ENCODE data around the gene NGB. TPM values are rescaled to one million over a fixed set of nuclear protein-coding genes. Genes with fewer than 3 reads are reported as not detected.
"Not testable (repeated sequence)": the region's sequence is repeated elsewhere in the genome, so short reads cannot be mapped to it uniquely, and the experiment has no call there.

Gene NGB
- total RNA-seq, 1 donor from 2014 or later: not detected

GRCh38 chr14:77284066-77284465 is 13.1 kb upstream of the NGB start:
- DNase-seq (ENCODE audit: low spot score): no peak
- Mint-ChIP-seq H3K27me3 (ENCODE audit: insufficient read depth) (no peaks in the 10 kb centered on the region), H3K9me3 (no peaks in the 10 kb centered on the region), H3K4me1 (ENCODE audit: low read depth) (no peaks in the 10 kb centered on the region), H3K4me3 (no peak overlapping the region), H3K27ac (no peak overlapping the region), H3K36me3 (ENCODE audit: low read depth) (peaks cover 4% of the 10 kb centered on the region)
- intact Hi-C loops (cut with micrococcal nuclease): no loop called here

GRCh38 chr14:77281852-77282410 is 10.9 kb upstream of the NGB start:
- no peak overlapping the region for H3K4me3 Mint-ChIP-seq
- no peak for DNase-seq (ENCODE audit: low spot score)
- intact Hi-C loops (cut with micrococcal nuclease): no loop called here
- H3K27ac Mint-ChIP-seq: no peak overlapping the region
- peaks cover 4% of the 10 kb centered on the region for H3K36me3 Mint-ChIP-seq (ENCODE audit: low read depth)
- no peaks in the 10 kb centered on the region for H3K4me1 Mint-ChIP-seq (ENCODE audit: low read depth)
- no peaks in the 10 kb centered on the region for H3K9me3 Mint-ChIP-seq
- H3K27me3 Mint-ChIP-seq (ENCODE audit: insufficient read depth): no peaks in the 10 kb centered on the region

GRCh38 chr14:77280921-77281320 is 9.9 kb upstream of the NGB start:
- H3K27ac Mint-ChIP-seq; H3K27me3 Mint-ChIP-seq (ENCODE audit: insufficient read depth); H3K4me1 Mint-ChIP-seq (ENCODE audit: low read depth); DNase-seq (ENCODE audit: low spot score); intact Hi-C loops (cut with micrococcal nuclease); H3K36me3 Mint-ChIP-seq (ENCODE audit: low read depth); H3K9me3 Mint-ChIP-seq; H3K4me3 Mint-ChIP-seq: not testable (repeated sequence)

- Mint-ChIP-seq H3K4me3 (no peak overlapping the region), H3K27me3 (ENCODE audit: insufficient read depth) (no peaks in the 10 kb centered on the region), H3K4me1 (ENCODE audit: low read depth) (no peaks in the 10 kb centered on the region), H3K27ac (no peak overlapping the region), H3K9me3 (no peaks in the 10 kb centered on the region), H3K36me3 (ENCODE audit: low read depth) (peaks cover 4% of the 10 kb centered on the region)
- intact Hi-C loops (cut with micrococcal nuclease): no loop called here
- no peak for DNase-seq (ENCODE audit: low spot score)
Measured at GRCh38 chr14:77279719-77280118, 8.7 kb upstream of the NGB start.

- no peak overlapping the region for H3K27ac Mint-ChIP-seq
- intact Hi-C loops (cut with micrococcal nuclease): no loop called here
- no peaks in the 10 kb centered on the region for H3K27me3 Mint-ChIP-seq (ENCODE audit: insufficient read depth)
- DNase-seq (ENCODE audit: low spot score): no peak
- no peak overlapping the region for H3K4me3 Mint-ChIP-seq
- no peaks in the 10 kb centered on the region for H3K4me1 Mint-ChIP-seq (ENCODE audit: low read depth)
- no peaks in the 10 kb centered on the region for H3K9me3 Mint-ChIP-seq
- H3K36me3 Mint-ChIP-seq (ENCODE audit: low read depth): peaks cover 2% of the 10 kb centered on the region
Measured at GRCh38 chr14:77278461-77279230, 7.6 kb upstream of the NGB start.

GRCh38 chr14:77276959-77277358 is 6.0 kb upstream of the NGB start:
- Mint-ChIP-seq H3K4me1 (ENCODE audit: low read depth) (no peaks in the 10 kb centered on the region), H3K4me3 (no peak overlapping the region), H3K36me3 (ENCODE audit: low read depth) (peaks cover 2% of the 10 kb centered on the region), H3K27ac (no peak overlapping the region), H3K9me3 (no peaks in the 10 kb centered on the region), H3K27me3 (ENCODE audit: insufficient read depth) (peaks cover 10% of the 10 kb centered on the region)
- DNase-seq (ENCODE audit: low spot score): no peak
- intact Hi-C loops (cut with micrococcal nuclease): no loop called here

GRCh38 chr14:77276295-77276935 is 5.4 kb upstream of the NGB start:
- Mint-ChIP-seq H3K4me1 (ENCODE audit: low read depth) (no peaks in the 10 kb centered on the region), H3K9me3 (no peaks in the 10 kb centered on the region), H3K36me3 (ENCODE audit: low read depth) (peaks cover 2% of the 10 kb centered on the region), H3K4me3 (no peak overlapping the region), H3K27ac (no peak overlapping the region), H3K27me3 (ENCODE audit: insufficient read depth) (peaks cover 15% of the 10 kb centered on the region)
- no peak for DNase-seq (ENCODE audit: low spot score)
- intact Hi-C loops (cut with micrococcal nuclease): no loop called here

GRCh38 chr14:77275601-77276017 is 4.6 kb upstream of the NGB start:
- no peak for DNase-seq (ENCODE audit: low spot score)
- H3K4me1 Mint-ChIP-seq (ENCODE audit: low read depth): no peaks in the 10 kb centered on the region
- no peaks in the 10 kb centered on the region for H3K9me3 Mint-ChIP-seq
- peaks cover 2% of the 10 kb centered on the region for H3K36me3 Mint-ChIP-seq (ENCODE audit: low read depth)
- intact Hi-C loops (cut with micrococcal nuclease): no loop called here
- H3K27me3 Mint-ChIP-seq (ENCODE audit: insufficient read depth): peaks cover 18% of the 10 kb centered on the region
- no peak overlapping the region for H3K27ac Mint-ChIP-seq
- H3K4me3 Mint-ChIP-seq: no peak overlapping the region

GRCh38 chr14:77275041-77275580 is 4.1 kb upstream of the NGB start:
- DNase-seq (ENCODE audit: low spot score): no peak
- no peak overlapping the region for H3K4me3 Mint-ChIP-seq
- H3K27me3 Mint-ChIP-seq (ENCODE audit: insufficient read depth): peaks cover 18% of the 10 kb centered on the region
- H3K9me3 Mint-ChIP-seq: no peaks in the 10 kb centered on the region
- H3K27ac Mint-ChIP-seq: no peak overlapping the region
- no peaks in the 10 kb centered on the region for H3K4me1 Mint-ChIP-seq (ENCODE audit: low read depth)
- H3K36me3 Mint-ChIP-seq (ENCODE audit: low read depth): no peaks in the 10 kb centered on the region
- intact Hi-C loops (cut with micrococcal nuclease): no loop called here

GRCh38 chr14:77273796-77274195 is 2.8 kb upstream of the NGB start:
- Mint-ChIP-seq H3K4me3 (no peak overlapping the region), H3K9me3 (no peaks in the 10 kb centered on the region), H3K4me1 (ENCODE audit: low read depth) (no peaks in the 10 kb centered on the region), H3K27ac (no peak overlapping the region), H3K36me3 (ENCODE audit: low read depth) (no peaks in the 10 kb centered on the region), H3K27me3 (ENCODE audit: insufficient read depth) (peaks cover 26% of the 10 kb centered on the region)
- DNase-seq (ENCODE audit: low spot score): no peak
- intact Hi-C loops (cut with micrococcal nuclease): no loop called here

- Mint-ChIP-seq H3K27me3 (ENCODE audit: insufficient read depth) (peaks cover 37% of the 10 kb centered on the region), H3K36me3 (ENCODE audit: low read depth) (no peaks in the 10 kb centered on the region), H3K4me1 (ENCODE audit: low read depth) (no peaks in the 10 kb centered on the region), H3K9me3 (no peaks in the 10 kb centered on the region), H3K27ac (no peak overlapping the region), H3K4me3 (no peak overlapping the region)
- intact Hi-C loops (cut with micrococcal nuclease): no loop called here
- no peak for DNase-seq (ENCODE audit: low spot score)
Measured at GRCh38 chr14:77272261-77272660, 1.3 kb upstream of the NGB start.

GRCh38 chr14:77270361-77271112 is 469 bp downstream of the NGB start:
- H3K27ac Mint-ChIP-seq: no peak overlapping the region
- intact Hi-C loops (cut with micrococcal nuclease): no loop called here

More at GRCh38 chr14:77270361-77271112, 469 bp downstream of the NGB start:
- H3K4me1 Mint-ChIP-seq (ENCODE audit: low read depth): no peaks in the 10 kb centered on the region
- no peaks in the 10 kb centered on the region for H3K9me3 Mint-ChIP-seq
- no peak for DNase-seq (ENCODE audit: low spot score)
- no peak overlapping the region for H3K4me3 Mint-ChIP-seq
- no peaks in the 10 kb centered on the region for H3K36me3 Mint-ChIP-seq (ENCODE audit: low read depth)
- H3K27me3 Mint-ChIP-seq (ENCODE audit: insufficient read depth): peaks cover 37% of the 10 kb centered on the region

Measured in activated T-helper 1 cell treated with anti-CD3 and anti-CD28 coated beads, Interleukin-12 subunit alpha, Interleukin-12 subunit beta, Interleukin-2, Interleukin-4 antibody, amounts not matched to agents 30 ng/mL and 10 ng/mL and 1 ng/mL, durations not matched to agents 14 hours and 24 hours and 36 hours (primary cell).